ENCODE data around the gene RAB15.

GRCh38 chr14:64918216-64918615 lies 53.9 kb downstream of the RAB15 start:
- no peak for TF ChIP-seq EP300 (IDR thresholded peaks at IDR 0.05)
- TF ChIP-seq POLR2AphosphoS5 (IDR thresholded peaks at IDR 0.05), result no peak

Data from stomach (tissue), 4 donors.